Subcutaneous abdominal adipose tissue (tissue), 5 donors: ENCODE measurements around the gene GSG1.
A peak's percentile ranks its signal among the peaks of the same experiment; 100 is the strongest.

Experiments used
- H3K27ac ChIP-seq: one replicate; pipeline ENCODE4 v1.7.0; 2013; ENCODE audit warnings: low read depth, mild to moderate bottlenecking, inconsistent platforms, low read length, moderate library complexity
- H3K27me3 ChIP-seq, 5 donors: one replicate each; pipeline ENCODE4 v1.7.0; 2013; ENCODE audit warnings: low read length in 5 of 5, inconsistent platforms in 1 of 5; ENCODE audit not compliant: control insufficient read depth in 5 of 5, insufficient read depth in 4 of 5
- H3K36me3 ChIP-seq, 5 donors: one replicate each; pipeline ENCODE4 v1.7.0; 2013; ENCODE audit warnings: low read length in 5 of 5; ENCODE audit not compliant: control insufficient read depth in 5 of 5, insufficient read depth in 5 of 5
- H3K4me1 ChIP-seq, 5 donors: one replicate each; pipeline ENCODE4 v1.7.0; 2013; ENCODE audit warnings: low read length in 5 of 5, mild to moderate bottlenecking in 3 of 5, moderate library complexity in 1 of 5; ENCODE audit not compliant: control insufficient read depth in 5 of 5, insufficient read depth in 5 of 5
- H3K4me3 ChIP-seq, 5 donors: one replicate each; pipeline ENCODE4 v1.7.0; 2013; ENCODE audit warnings: low read length in 5 of 5, low read depth in 1 of 5
- H3K9ac ChIP-seq, 5 donors: one replicate each; pipeline ENCODE4 v1.7.0; 2013; ENCODE audit warnings: low read length in 5 of 5, mild to moderate bottlenecking in 4 of 5, moderate library complexity in 3 of 5
- H3K9me3 ChIP-seq, 5 donors: one replicate each; pipeline ENCODE4 v1.7.0; 2013; ENCODE audit warnings: low read length in 5 of 5; ENCODE audit not compliant: control insufficient read depth in 5 of 5
- donor health status: healthy.
- donor health status: healthy.
- donor health status: healthy.
- donor health status: healthy.
- donor health status: healthy.

GSG1 gene

DNA sequence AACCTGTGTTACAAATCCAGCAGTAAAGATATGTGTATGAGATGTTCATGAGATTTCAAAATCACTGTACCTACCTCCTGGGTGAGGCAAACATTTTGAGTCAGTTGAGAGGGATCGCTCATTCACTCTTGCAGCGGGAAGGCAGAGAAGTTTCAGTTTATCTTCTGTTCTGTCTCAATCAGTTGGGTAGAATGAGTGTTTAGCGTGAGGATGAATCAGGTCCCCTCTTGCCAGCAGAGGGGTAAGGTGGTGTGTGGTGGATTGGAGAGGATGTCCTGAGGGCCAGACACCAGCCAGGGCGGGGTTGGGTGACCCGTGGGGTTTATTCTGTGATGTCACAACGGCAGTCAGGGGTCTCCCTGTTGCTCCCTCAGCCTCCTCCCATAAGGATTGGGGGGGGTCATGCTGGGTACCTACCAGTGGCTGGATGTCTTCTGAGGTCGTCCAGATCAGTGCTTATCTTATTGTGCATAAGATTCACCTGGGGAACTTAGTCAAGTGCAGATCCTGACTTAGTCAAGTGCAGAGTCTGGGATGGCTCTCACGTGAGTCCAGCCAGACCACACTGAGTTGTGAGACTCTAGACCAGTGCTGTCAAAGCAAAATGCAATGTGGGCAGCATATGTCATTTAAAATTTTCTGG is at the start of gene GSG1:
Gene GSG1, minus strand, starts transcription at position 277 of the 643 bp plus-strand sequence. Its CDS starts 155 bp downstream, at position 122.
- H3K9ac ChIP-seq = peak within 1 kb of the TSS in 4 of 5 donors; percentile 16 to 90 (median 90)
- peak within 1 kb of the TSS in 3 of 5 donors; percentile 3 to 64 (median 19) for H3K4me3 ChIP-seq
- no peaks in the 10 kb centered on the region for H3K27me3 ChIP-seq
- peaks cover 26 to 49% (median 44%) of the 10 kb centered on the region in 5 donors for H3K4me1 ChIP-seq
- peaks cover 0 to 3% (median 0%) of the 10 kb centered on the region in 5 donors for H3K9me3 ChIP-seq
- H3K36me3 ChIP-seq = no peaks in the 10 kb centered on the region
- H3K27ac ChIP-seq = peak within 1 kb of the TSS; percentile 95

DNA sequence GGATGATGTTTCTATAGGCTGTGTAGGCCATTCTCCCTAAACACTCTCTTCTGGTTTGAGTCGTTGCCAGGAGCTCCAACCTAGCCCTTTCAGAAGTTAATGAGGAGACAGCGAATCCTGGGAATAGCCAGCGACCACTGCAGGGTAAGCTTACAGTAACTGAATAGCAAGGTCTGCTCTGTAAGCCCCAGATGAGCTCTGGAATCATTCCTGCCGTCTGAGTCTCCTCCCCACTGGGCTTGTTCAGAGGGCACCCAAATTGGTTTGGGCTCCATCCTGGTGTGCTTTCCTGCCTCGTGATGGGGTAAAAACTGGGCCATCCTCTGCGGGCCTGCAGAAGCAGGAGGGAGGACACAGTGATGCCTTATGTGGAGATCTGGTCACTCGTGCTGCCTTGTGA is 49.7 kb upstream of the GSG1 start:
- peaks cover 0 to 3% (median 0%) of the 10 kb centered on the region in 5 donors for H3K9me3 ChIP-seq
- peaks cover 6 to 56% (median 55%) of the 10 kb centered on the region in 5 donors for H3K4me1 ChIP-seq
- peak overlapping the region in 2 of 5 donors; percentile 53 to 64 for H3K9ac ChIP-seq
- no peak overlapping the region for H3K4me3 ChIP-seq
- no peaks in the 10 kb centered on the region for H3K36me3 ChIP-seq
- H3K27me3 ChIP-seq = no peaks in the 10 kb centered on the region
- peak overlapping the region; percentile 86 for H3K27ac ChIP-seq

DNA sequence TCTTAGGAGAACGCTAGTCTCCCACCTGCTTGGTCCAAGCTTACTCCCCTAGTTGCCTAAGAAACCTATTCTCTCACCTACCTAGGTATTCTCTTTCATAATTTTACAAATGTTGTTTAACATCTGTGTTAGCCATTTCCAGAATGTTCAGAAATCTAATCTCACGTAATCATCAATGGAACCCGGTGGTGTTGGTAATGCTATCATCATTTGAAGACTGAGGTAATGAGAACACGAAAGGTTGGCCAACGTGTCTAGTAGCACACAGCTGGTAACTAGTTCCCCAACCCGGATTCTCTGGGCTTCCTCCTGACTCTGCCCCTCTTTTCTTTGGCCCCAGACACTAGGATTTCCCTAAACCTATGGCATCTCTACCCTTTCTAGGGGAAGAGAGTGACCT is 49.3 kb upstream of the GSG1 start:
- peak overlapping the region in 1 of 5 donors; percentile 25 for H3K4me3 ChIP-seq
- H3K9ac ChIP-seq = peak overlapping the region in 1 of 5 donors; percentile 64
- H3K36me3 ChIP-seq = no peaks in the 10 kb centered on the region
- H3K9me3 ChIP-seq = peaks cover 0 to 3% (median 0%) of the 10 kb centered on the region in 5 donors
- peaks cover 6 to 60% (median 59%) of the 10 kb centered on the region in 5 donors for H3K4me1 ChIP-seq
- H3K27me3 ChIP-seq = no peaks in the 10 kb centered on the region
- peak overlapping the region; percentile 86 for H3K27ac ChIP-seq

DNA sequence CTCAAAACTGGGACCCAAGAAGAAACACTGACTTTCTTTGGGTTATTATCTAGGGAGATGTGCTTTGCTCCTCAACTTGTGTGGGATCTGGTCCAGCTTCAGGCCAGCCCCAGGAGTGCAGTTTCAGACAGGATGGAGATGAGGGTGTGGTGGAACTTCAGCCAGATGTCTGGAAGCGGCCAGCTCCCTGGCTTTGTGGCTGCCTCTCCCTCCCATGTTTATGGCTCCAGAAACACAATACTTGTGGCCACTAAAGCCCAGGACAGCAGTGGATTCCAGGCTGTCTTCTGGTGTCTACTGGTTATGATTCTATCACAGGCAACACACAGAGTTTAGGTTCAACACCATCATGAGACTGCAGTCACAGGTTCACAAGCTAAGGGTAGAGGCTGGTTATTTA is 48.8 kb upstream of the GSG1 start:
- Histone ChIP-seq H3K4me3 (no peak overlapping the region), H3K9ac (peak overlapping the region in 1 of 5 donors; percentile 64), H3K27me3 (no peaks in the 10 kb centered on the region), H3K27ac (peak overlapping the region; percentile 86), H3K36me3 (no peaks in the 10 kb centered on the region), H3K9me3 (peaks cover 0 to 3% (median 0%) of the 10 kb centered on the region in 5 donors), H3K4me1 (peaks cover 6 to 64% (median 64%) of the 10 kb centered on the region in 5 donors)

DNA sequence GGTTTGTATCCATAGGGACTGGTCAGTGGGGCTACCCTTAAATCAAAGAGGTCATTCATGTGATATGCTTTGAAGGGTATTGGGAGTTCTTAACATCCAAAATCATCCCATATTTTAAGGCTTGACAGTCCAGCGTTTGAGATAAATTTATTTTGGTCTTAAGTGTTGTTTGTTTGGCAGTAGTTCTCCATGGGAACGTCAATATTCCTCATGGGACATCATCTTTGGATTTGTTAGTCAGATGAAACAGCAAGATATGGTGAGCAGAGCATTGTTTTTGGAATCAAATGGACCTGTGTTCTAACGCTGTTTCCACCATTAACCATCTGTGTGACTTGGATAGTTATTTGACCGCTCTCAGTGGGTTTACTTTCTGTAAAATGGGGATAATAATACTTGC is 45.9 kb upstream of the GSG1 start:
- Histone ChIP-seq H3K9me3 (peaks cover 0 to 3% (median 0%) of the 10 kb centered on the region in 5 donors), H3K27me3 (no peaks in the 10 kb centered on the region), H3K27ac (peak overlapping the region; percentile 88), H3K4me1 (peaks cover 11 to 86% (median 70%) of the 10 kb centered on the region in 5 donors), H3K9ac (peak overlapping the region in 2 of 5 donors; percentile 46 to 75), H3K4me3 (no peak overlapping the region), H3K36me3 (no peaks in the 10 kb centered on the region)

DNA sequence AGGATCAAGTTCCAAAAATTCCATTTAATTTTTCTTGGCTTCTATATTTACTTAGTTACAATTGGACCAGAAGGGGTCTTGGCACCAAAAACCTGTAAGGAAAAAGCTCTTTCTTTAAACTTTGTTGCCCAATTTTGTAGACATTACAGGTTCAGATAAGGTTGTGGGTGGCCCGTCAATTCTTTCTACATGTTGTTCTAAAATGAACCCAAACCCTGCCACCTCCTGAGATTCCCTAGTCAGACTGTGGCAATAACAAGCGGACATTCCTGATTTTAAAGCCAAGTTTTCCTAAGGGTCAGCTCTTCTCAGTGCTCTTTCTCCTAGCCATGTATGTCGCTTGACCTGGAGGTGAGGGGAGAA is 45.0 kb upstream of the GSG1 start:
- Histone ChIP-seq H3K9ac (peak overlapping the region in 1 of 5 donors; percentile 75), H3K4me3 (no peak overlapping the region), H3K36me3 (no peaks in the 10 kb centered on the region), H3K27ac (peak overlapping the region; percentile 88), H3K4me1 (peaks cover 11 to 86% (median 62%) of the 10 kb centered on the region in 5 donors), H3K27me3 (no peaks in the 10 kb centered on the region), H3K9me3 (peaks cover 0 to 3% (median 0%) of the 10 kb centered on the region in 5 donors)

DNA sequence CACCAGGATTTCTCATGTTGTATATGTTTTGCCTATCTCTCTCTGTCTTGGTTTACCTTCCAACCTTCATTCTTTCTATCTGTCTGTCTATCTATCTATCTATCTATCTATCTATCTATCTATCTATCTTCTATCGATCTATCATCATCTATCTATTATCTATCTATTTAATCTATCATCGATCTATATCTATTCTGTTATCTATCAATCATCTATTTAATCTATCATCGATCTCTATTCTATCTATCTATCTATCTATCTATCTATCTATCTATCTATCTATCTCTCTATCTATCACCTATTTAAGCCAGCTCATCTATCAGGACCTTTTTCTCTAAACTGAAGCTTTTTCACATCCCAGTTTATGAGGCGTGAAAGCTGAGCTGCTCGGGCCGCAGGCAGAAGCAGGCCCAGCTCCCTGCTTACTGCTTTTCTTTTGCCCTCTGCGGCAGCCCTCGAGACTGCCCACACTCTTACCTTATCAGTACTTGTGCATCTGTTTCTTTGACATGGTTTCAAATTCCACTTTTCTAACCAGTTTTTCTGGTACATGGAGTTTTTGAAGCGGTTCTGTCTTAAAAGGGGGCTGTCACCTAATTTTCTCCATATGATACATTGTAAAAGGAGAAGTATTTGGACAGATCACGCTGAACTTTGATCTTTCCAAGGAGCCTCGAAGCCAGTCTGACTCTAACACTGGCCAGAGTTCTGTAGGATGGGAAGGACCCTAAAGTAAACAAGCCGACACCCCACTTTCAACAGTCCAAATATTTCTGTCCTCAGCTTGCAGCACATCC is 44.4 kb upstream of the GSG1 start:
- H3K9me3 ChIP-seq = peaks cover 0 to 3% (median 0%) of the 10 kb centered on the region in 5 donors
- peak overlapping the region in 2 of 5 donors; percentile 14 to 75 for H3K9ac ChIP-seq
- peak overlapping the region; percentile 88 for H3K27ac ChIP-seq
- H3K27me3 ChIP-seq = no peaks in the 10 kb centered on the region
- H3K4me3 ChIP-seq = no peak overlapping the region
- H3K36me3 ChIP-seq = no peaks in the 10 kb centered on the region
- peaks cover 9 to 80% (median 56%) of the 10 kb centered on the region in 5 donors for H3K4me1 ChIP-seq

DNA sequence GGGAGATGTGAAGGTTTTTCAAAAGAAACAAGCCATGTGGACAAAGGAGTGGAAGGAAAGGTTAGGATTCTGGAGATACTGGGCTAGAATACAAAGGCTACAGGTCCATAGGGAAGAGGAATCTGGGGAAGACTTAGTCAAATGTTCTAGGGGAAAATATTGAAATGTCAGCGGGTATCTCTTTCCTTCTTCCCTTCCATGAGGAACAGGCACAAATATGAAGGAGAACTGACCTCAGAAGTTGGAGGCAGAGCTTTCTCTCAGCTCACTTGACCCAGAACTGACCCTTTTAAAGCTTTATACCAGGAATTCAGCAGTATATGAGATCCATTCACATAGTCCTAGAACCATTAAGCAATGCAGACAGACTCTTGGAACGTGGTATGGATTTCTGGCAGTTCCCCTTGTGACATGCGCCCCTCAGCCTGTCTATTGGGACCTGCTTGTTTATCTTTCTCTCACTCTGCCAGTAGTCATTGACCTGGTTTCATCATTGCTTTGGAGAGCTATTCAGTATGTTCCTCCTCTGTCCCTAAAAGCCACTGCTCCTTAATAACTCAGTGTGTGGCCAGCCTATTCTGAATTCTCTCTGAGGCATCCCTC is 43.0 kb upstream of the GSG1 start:
- Histone ChIP-seq H3K36me3 (no peaks in the 10 kb centered on the region), H3K27ac (peak overlapping the region; percentile 88), H3K4me1 (peaks cover 9 to 67% (median 44%) of the 10 kb centered on the region in 5 donors), H3K9me3 (peaks cover 0 to 1% (median 0%) of the 10 kb centered on the region in 5 donors), H3K4me3 (peak overlapping the region in 1 of 5 donors; percentile 6), H3K9ac (peak overlapping the region in 2 of 5 donors; percentile 6 to 68), H3K27me3 (no peaks in the 10 kb centered on the region)

DNA sequence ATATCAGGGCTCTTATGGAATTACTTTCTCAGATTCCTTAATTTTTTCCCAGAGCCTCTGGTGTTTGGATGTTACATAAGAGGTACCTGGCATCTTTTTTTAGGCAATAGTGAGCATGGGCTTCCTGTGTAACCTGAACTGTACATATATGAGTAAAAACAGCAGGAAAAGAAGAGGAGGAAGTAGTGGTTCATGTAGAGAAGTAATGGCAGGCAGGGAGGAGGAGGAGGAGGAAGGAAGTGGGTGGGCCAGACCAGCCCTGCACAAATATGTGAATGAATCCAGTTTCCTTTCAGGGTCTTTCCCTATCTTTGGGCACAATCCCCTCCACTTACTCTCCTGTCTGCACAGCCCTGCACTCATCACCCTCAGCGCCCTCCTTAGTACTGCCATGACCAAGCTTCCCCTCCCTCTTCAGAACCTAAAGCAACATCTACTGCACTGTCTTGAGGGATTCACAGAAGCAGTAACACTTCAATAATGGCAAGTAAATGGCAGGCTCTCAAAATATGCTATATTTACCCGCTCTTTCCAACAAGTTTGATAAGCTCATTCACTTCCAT is 40.9 kb upstream of the GSG1 start:
- H3K27me3 ChIP-seq = no peaks in the 10 kb centered on the region
- no peak overlapping the region for H3K4me3 ChIP-seq
- no peaks in the 10 kb centered on the region for H3K9me3 ChIP-seq
- H3K36me3 ChIP-seq = no peaks in the 10 kb centered on the region
- H3K27ac ChIP-seq = no peak overlapping the region
- peaks cover 9 to 55% (median 40%) of the 10 kb centered on the region in 5 donors for H3K4me1 ChIP-seq
- no peak overlapping the region for H3K9ac ChIP-seq
